ENCODE measurements around the gene MED26. TPM values are rescaled to one million over a fixed set of nuclear protein-coding genes. Genes with fewer than 3 reads are reported as not detected.
"Not testable (repeated sequence)": the region's sequence is repeated elsewhere in the genome, so short reads cannot be mapped to it uniquely, and the experiment has no call there.

MED26 gene
- total and polyA plus RNA-seq, 8 donors, result 0.58 to 41.7 (median 4.3) TPM

DNA sequence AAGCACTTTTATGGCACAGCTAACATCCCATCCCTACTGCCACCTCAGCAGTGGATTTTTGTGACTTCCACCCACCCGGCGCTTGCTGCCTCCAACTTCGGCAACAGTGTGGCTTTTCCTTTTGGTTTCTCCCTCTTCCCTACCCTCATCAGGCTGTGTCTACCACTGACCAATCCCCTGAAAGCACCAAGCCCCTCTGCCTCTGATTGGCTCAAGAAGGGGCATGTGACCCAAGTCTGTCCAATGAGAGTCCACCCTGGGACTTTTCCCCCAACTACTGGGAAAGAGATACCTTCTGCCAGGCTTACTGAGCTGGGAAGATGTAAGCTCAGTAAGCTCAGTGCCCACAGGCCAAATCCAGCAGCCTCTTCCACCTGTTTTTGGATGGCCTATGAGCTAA, 26.1 kb upstream of the MED26 start:
- H3K27ac ChIP-seq, result no peak overlapping the region
- H3K4me1 ChIP-seq, result peaks cover 13 to 57% (median 38%) of the 10 kb centered on the region in 4 donors
- H3K4me3 ChIP-seq, result no peak overlapping the region
- H3K27me3 ChIP-seq, result no peaks in the 10 kb centered on the region
- no peak for TF ChIP-seq EP300 (IDR thresholded peaks at IDR 0.05)
- TF ChIP-seq, protein P1, sequence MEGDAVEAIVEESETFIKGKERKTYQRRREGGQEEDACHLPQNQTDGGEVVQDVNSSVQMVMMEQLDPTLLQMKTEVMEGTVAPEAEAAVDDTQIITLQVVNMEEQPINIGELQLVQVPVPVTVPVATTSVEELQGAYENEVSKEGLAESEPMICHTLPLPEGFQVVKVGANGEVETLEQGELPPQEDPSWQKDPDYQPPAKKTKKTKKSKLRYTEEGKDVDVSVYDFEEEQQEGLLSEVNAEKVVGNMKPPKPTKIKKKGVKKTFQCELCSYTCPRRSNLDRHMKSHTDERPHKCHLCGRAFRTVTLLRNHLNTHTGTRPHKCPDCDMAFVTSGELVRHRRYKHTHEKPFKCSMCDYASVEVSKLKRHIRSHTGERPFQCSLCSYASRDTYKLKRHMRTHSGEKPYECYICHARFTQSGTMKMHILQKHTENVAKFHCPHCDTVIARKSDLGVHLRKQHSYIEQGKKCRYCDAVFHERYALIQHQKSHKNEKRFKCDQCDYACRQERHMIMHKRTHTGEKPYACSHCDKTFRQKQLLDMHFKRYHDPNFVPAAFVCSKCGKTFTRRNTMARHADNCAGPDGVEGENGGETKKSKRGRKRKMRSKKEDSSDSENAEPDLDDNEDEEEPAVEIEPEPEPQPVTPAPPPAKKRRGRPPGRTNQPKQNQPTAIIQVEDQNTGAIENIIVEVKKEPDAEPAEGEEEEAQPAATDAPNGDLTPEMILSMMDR (IDR thresholded peaks at IDR 0.05), result no peak
- no peak for TF ChIP-seq POLR2AphosphoS5 (IDR thresholded peaks at IDR 0.05)
- TF ChIP-seq POLR2A (IDR thresholded peaks at IDR 0.05), result no peak
- H3K36me3 ChIP-seq, result peaks cover 55 to 95% (median 89%) of the 10 kb centered on the region in 4 donors
- no peaks in the 10 kb centered on the region for H3K9me3 ChIP-seq
- DNase-seq, result no peak
- intact Hi-C loops (cut with DNase I; ENCODE audit: low total_unique reads), result no loop called here
- 92 to 100% (median 97%) methylated on average over 3 of the region's 3 CpGs for WGBS, 5 donors

DNA sequence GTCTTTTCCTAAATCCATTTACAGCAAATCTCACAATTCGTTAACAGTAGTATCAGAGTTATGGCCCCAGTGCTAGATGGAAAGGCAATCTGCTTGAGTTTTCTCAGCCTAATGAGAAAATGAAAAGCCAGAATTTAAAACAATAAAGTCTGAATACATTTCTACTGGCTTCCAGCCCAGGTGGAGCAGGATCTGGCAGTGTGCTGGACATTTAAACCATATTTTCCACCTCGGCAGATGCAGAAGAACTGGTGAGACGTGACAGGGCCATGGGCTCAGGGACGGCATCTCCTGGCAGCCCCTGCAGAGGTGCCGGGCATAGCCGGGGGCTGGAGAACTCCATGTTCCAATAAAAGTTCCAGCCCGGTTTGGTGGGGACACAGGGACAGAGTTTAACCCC, 24.9 kb upstream of the MED26 start:
- Histone ChIP-seq H3K36me3 (peaks cover 50 to 95% (median 85%) of the 10 kb centered on the region in 4 donors), H3K9me3 (no peaks in the 10 kb centered on the region), H3K27ac (no peak overlapping the region), H3K4me3 (no peak overlapping the region), H3K4me1 (peaks cover under 1 to 46% (median 25%) of the 10 kb centered on the region in 4 donors), H3K27me3 (no peaks in the 10 kb centered on the region)
- 69 to 84% (median 78%) methylated on average over 7 of the region's 7 CpGs for WGBS, 5 donors
- intact Hi-C loops (cut with DNase I; ENCODE audit: low total_unique reads), result no loop called here
- TF ChIP-seq POLR2A (IDR thresholded peaks at IDR 0.05), result no peak
- TF ChIP-seq, protein P1 (IDR thresholded peaks at IDR 0.05), result no peak
- no peak for TF ChIP-seq POLR2AphosphoS5 (IDR thresholded peaks at IDR 0.05)
- TF ChIP-seq EP300 (IDR thresholded peaks at IDR 0.05), result no peak
- DNase-seq, result no peak

DNA sequence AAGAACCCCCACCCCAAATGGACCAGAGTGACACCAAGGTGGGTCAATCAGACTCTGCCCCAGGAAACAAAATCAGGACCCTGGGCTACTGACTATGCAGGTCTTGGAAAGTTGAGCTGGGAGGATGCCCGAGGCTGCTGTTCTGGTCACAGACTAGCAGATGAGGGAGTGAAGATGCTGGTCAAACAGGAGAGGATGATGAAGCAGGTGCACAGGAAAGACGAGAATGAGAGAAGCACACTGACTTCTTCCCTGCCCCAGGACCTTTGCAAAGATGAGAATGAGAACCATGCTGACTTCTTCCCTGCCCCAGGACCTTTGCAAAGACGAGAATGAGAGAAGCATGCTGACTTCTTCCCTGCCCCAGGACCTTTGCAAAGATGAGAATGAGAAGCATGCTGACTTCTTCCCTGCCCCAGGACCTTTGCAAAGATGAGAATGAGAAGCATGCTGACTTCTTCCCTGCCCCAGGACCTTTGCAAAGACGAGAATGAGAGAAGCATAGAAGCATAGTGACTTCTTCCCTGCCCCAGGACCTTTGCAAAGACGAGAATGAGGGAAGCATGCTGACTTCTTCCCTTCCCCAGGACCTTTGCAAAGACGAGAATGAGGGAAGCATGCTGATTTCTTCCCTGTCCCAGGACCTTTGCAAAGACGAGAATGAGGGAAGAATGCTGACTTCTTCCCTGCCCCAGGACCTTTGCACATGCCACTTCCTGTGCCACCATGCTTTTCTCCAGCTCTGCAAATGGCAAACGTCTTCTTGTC, 23.6 kb upstream of the MED26 start:
- H3K27me3 ChIP-seq; H3K27ac ChIP-seq; DNase-seq; H3K4me3 ChIP-seq; H3K9me3 ChIP-seq; intact Hi-C loops (cut with DNase I; ENCODE audit: low total_unique reads): not testable (repeated sequence)
- 88 to 92% (median 90%) methylated on average over 8 of the region's 8 CpGs for WGBS, 5 donors
- Histone ChIP-seq H3K4me1 (peaks cover 0 to 33% (median 16%) of the 10 kb centered on the region in 4 donors), H3K36me3 (peaks cover 45 to 95% (median 85%) of the 10 kb centered on the region in 4 donors)

DNA sequence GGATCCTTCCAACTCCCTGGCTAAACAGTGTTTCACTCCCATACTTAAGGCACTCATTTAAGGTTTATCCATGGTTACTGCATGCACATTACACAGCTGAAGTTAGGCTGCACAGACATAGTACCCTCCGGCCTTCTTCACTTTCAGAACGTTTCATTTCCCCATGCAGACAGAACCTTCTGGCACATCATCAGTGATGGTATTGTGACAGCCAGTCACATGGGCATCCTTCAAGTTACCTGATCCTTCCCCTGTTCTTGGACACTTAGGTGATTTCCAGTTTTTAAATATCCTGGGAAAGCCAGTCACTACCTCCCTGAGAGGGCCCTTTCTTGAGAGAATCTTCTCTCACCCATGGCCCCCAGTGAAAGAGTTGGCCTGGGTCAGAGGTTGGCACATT, 22.8 kb upstream of the MED26 start:
- no peaks in the 10 kb centered on the region for H3K27me3 ChIP-seq
- 78 to 84% (median 82%) methylated on average over 2 of the region's 2 CpGs for WGBS, 5 donors
- no peak for DNase-seq
- H3K4me1 ChIP-seq, result peaks cover 0 to 25% (median 11%) of the 10 kb centered on the region in 4 donors
- H3K4me3 ChIP-seq, result no peak overlapping the region
- TF ChIP-seq EP300 (IDR thresholded peaks at IDR 0.05) (no peak), POLR2A (IDR thresholded peaks at IDR 0.05) (no peak), POLR2AphosphoS5 (IDR thresholded peaks at IDR 0.05) (no peak)
- TF ChIP-seq, protein P1 (IDR thresholded peaks at IDR 0.05), result no peak
- intact Hi-C loops (cut with DNase I; ENCODE audit: low total_unique reads), result no loop called here
- H3K9me3 ChIP-seq, result no peaks in the 10 kb centered on the region
- no peak overlapping the region for H3K27ac ChIP-seq
- H3K36me3 ChIP-seq, result peaks cover 46 to 95% (median 85%) of the 10 kb centered on the region in 4 donors

DNA sequence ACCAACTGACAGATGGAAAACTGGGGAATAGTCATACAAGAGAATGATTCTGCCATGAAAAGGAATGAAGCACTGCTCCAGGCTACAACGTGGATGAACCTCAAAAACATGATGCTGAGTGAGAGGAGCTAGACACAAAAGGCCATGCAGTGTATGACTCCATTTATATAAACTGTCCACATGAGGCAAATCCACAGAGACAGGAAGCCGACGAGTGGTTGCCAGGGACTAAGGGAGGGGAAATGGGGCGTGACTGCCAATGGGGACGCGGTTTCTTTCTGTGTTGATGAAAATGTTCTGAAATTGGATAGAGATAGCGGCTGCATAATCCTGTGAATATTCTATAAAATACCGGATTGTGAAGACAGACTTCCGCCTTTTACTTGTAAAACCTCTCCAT, 21.7 kb upstream of the MED26 start:
- TF ChIP-seq, protein P1 (IDR thresholded peaks at IDR 0.05), result no peak
- TF ChIP-seq POLR2AphosphoS5 (IDR thresholded peaks at IDR 0.05) (no peak), POLR2A (IDR thresholded peaks at IDR 0.05) (no peak), EP300 (IDR thresholded peaks at IDR 0.05) (no peak)
- H3K4me3 ChIP-seq, result no peak overlapping the region
- H3K9me3 ChIP-seq, result no peaks in the 10 kb centered on the region
- no peaks in the 10 kb centered on the region for H3K27me3 ChIP-seq
- H3K36me3 ChIP-seq, result peaks cover 55 to 95% (median 85%) of the 10 kb centered on the region in 4 donors
- 68 to 74% (median 72%) methylated on average over 9 of the region's 9 CpGs for WGBS, 5 donors
- peaks cover 0 to 18% (median 6%) of the 10 kb centered on the region in 4 donors for H3K4me1 ChIP-seq
- DNase-seq, result peak in 1 of 2 donors; percentile 30
- intact Hi-C loops (cut with DNase I; ENCODE audit: low total_unique reads), result no loop called here
- peak overlapping the region in 1 of 5 donors; percentile 27 for H3K27ac ChIP-seq
